LNCAP (cell line): ENCODE measurements around the gene SORBS2.

Experiments used
- CTCF ChIP-seq: fragments of 450-650 bp; IDR thresholded peaks from 2 replicates; pipeline ENCODE4 v1.5.1; 2017; ENCODE audit warnings: mild to moderate bottlenecking

Gene SORBS2

DNA sequence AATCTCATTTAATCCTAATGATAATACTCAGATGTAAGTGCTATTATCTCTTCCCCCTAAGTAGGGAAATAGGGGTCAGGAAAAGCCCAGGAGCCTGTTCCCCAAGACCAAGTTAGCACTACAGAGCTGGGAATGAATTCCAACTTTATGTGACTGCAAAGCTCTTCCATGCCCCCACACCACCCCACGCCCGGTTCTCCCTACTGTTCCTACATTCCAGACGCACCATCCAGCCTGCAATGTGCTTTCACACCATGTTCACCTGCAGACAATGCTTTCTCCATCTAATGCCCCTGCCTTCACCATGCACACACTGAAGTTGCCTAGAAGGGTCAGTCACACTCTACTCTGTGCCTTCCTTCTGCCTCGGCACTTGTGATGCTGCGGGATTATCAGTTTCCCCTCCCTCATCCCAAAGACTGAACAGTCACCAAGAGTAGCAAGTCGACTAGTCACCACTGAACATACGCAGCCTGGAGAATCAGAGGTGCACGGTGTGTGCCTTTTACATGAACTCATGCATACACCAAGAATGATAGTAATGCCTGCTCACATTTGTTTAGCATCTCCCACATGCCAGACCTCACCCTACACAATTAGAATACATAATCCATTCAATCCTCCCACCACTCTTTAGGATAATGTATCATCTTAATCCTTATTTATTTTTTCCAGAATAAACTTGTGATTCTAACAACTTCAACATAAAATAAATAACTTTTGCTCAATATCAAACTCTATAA is 14.2 kb downstream of the SORBS2 start:
- TF ChIP-seq CTCF, result no peak

DNA sequence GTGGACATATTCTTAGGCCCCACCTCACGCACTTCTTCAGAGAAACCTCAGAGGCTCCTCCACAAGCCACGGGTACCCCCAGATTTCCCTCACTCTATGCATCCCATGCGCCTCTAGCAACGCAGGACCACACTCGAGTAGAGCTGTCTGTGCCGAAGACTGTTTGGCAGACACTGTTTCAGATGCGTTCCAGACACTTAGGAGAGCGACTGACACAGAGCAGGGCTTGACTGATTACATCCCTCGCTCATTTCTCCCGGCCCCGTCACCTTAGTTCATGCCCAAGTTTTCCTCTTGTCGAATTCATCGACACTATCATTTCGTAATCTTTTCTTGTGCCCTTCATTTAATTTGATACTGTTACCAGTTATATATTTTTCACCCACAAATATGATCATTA is 15.0 kb downstream of the SORBS2 start:
- no peak for TF ChIP-seq CTCF

DNA sequence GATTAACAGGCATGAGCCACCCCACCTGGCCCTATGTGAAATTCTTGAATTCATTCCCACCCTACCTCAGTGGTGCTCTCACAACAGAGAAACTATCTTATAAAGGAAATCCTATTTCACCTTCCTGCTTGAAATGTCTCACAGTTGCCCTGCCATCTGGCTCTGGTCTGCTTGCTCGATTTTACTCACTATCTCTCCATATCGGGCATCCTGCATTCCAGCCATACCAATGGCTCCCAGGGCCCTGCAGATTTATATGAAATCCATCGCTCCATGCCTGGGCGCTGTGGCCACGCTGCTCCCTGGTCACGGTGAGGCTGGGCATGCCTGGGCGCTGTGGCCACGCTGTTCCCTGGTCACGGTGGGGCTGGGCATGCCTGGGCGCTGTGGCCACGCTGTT is 15.8 kb downstream of the SORBS2 start:
- TF ChIP-seq CTCF, result no peak

DNA sequence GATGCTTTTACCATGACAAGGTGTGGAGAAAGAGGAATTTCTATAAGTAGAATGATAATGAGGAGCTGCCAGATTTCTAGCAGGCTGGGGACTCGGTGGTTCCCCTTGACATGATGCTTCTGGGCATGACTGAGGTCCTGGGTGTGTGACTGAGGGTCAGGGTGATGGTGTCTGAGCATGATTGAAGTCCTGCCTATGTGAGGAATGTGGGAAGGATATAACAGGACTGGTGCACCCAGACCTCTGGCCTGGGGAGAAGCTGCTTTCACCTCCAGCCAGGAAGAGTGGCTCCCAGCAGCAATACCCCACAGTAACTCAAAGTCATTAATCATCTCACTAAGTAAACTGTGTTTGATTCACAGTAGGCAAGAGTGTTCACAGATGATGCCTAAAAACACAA is 17.4 kb downstream of the SORBS2 start:
- TF ChIP-seq CTCF, result no peak

DNA sequence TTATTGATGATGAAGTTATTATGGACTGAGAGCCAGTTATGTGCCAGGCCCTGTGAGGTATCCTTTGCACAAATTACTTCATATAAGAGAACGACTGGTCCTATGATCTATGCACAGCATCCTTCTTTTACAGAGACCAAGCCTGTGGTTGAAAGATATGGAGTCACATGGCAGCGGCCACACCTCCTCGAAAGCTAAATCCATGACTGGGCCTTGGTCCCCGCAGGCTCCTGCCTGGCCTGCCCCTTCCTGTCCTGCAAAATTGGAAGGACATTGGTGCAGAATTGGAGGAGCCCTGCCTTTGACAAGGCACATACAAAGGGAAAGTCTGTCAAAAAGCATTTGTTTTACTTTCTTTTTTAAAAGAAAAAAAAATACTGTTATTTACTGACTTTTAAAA is 18.3 kb downstream of the SORBS2 start:
- no peak for TF ChIP-seq CTCF

- TF ChIP-seq CTCF, result no peak
These were observed 18.9 kb downstream of the SORBS2 start for GRCh38 chr4:185793116-185793485.

- no peak for TF ChIP-seq CTCF
These were observed 19.4 kb downstream of the SORBS2 start for GRCh38 chr4:185792384-185793115.
